A549 (cell line): Measurements from ENCODE around the gene SIK3. TPM values are rescaled to one million over a fixed set of nuclear protein-coding genes. Genes with fewer than 3 reads are reported as not detected.

Experiments
- ATAC-seq, 2 experiments: fragments of 200-7000 bp in 1 of 2; fragments of >200 bp in 1 of 2; cut with Nextera tagmentation in 1 of 2; cut with Tn5 transposase in 1 of 2; 3 replicates each; pipeline versions ENCODE4 v1.8.0 to v1.9.1; 2018 to 2020; ENCODE audit warnings: mild to moderate bottlenecking in 1 of 2, moderate library complexity in 1 of 2
- CTCF ChIA-PET: fragments of 300-600 bp; sonication (Branson Sonifier 250); formaldehyde crosslinking; extraction: SDS; loops from one replicate; lab custom pipeline; 2021; ENCODE audit warnings: antibody characterized with exemption, inconsistent platforms; lab: Yijun Ruan, JAX
- POLR2A ChIA-PET: fragments of 350-600 bp; formaldehyde crosslinking; extraction: SDS; loops from one replicate; lab custom pipeline; 2021; ENCODE audit warnings: antibody characterized with exemption, inconsistent platforms; lab: Yijun Ruan, JAX
- DNase-seq, 2 experiments: peaks; one replicate each; pipeline versions ENCODE4 v3.0.0 to v3.0.0-alpha.2; 2011 to 2016; ENCODE audit warnings: low read depth in 1 of 2, low spot score in 1 of 2
- FAIRE-seq: peaks from 2 replicates; lab custom pipeline; 2011; peaks lifted over from hg19 to GRCh38; lab: Jason Lieb, UNC
- H3K27ac ChIP-seq, 2 experiments: fragments of >200 bp; sonication (Bioruptor Twin); formaldehyde crosslinking; 3 replicates each; pipeline ENCODE4 v1.5.1; 2016 to 2017
- H3K4me1 ChIP-seq: fragments of >200 bp; sonication (Bioruptor Twin); formaldehyde crosslinking; 3 replicates; pipeline ENCODE4 v1.6.1; 2016
- H3K4me2 ChIP-seq: fragments of >200 bp; sonication (Bioruptor Twin); formaldehyde crosslinking; 3 replicates; pipeline ENCODE4 v1.6.1; 2016
- H3K4me3 ChIP-seq: fragments of >200 bp; sonication (Bioruptor Twin); formaldehyde crosslinking; 3 replicates; pipeline ENCODE4 v1.5.1; 2016
- H3K9me3 ChIP-seq: fragments of >200 bp; sonication (Bioruptor Twin); formaldehyde crosslinking; 3 replicates; pipeline ENCODE4 v1.6.1; 2016
- BHLHE40 ChIP-seq: IDR thresholded peaks from 2 replicates; pipeline ENCODE4 v1.6.1; 2012; ENCODE audit warnings: low read depth, low read length, inconsistent platforms
- CBX2 ChIP-seq: fragments of 200-600 bp; sonication (generic); IDR thresholded peaks from 2 replicates; pipeline ENCODE4 v1.6.1; 2016; ENCODE audit warnings: low read depth, mild to moderate bottlenecking, borderline replicate concordance
- CHD2 ChIP-seq: fragments of 150-350 bp; IDR thresholded peaks from 2 replicates; pipeline ENCODE4 v1.6.1; 2014; ENCODE audit warnings: low read length; ENCODE audit not compliant: partially characterized antibody
- EHF ChIP-seq: fragments of 250-450 bp; sonication (Bioruptor Pico); IDR thresholded peaks from 2 replicates; pipeline ENCODE4 v1.5.0; 2020; ENCODE audit warnings: mild to moderate bottlenecking
- EHMT2 ChIP-seq: fragments of 200-600 bp; sonication (generic); IDR thresholded peaks from 2 replicates; pipeline ENCODE4 v1.6.1; 2016; ENCODE audit warnings: antibody characterized with exemption, low read depth, mild to moderate bottlenecking, moderate library complexity
- ELK1 ChIP-seq: fragments of 150-350 bp; IDR thresholded peaks from 2 replicates; pipeline ENCODE4 v1.6.1; 2014; ENCODE audit warnings: low read depth, mild to moderate bottlenecking, low read length
- HES2 ChIP-seq: fragments of >200 bp; sonication (Bioruptor Twin); formaldehyde crosslinking; IDR thresholded peaks from 2 replicates; pipeline ENCODE4 v1.6.1; 2016
- HEYL ChIP-seq: fragments of 250-450 bp; sonication (Bioruptor Pico); IDR thresholded peaks from 2 replicates; pipeline ENCODE4 v1.8.0; 2021; ENCODE audit warnings: mild to moderate bottlenecking, moderate library complexity
- HOXA7 ChIP-seq: fragments of 250-450 bp; sonication (Bioruptor Pico); IDR thresholded peaks from 2 replicates; pipeline ENCODE4 v1.5.0; 2020; ENCODE audit warnings: mild to moderate bottlenecking, moderate library complexity
- KDM5A ChIP-seq: fragments of 200-600 bp; sonication (generic); IDR thresholded peaks from 2 replicates; pipeline ENCODE4 v1.6.1; 2016; ENCODE audit warnings: antibody characterized with exemption, mild to moderate bottlenecking
- MAFK ChIP-seq: fragments of 450-650 bp; IDR thresholded peaks from 2 replicates; pipeline ENCODE4 v1.6.1; 2014; ENCODE audit not compliant: partially characterized antibody
- NPAS2 ChIP-seq: fragments of 250-450 bp; sonication (Bioruptor Pico); IDR thresholded peaks from 2 replicates; pipeline ENCODE4 v1.8.0; 2022; ENCODE audit warnings: mild to moderate bottlenecking, moderate library complexity, borderline replicate concordance
- PBX3 ChIP-seq: IDR thresholded peaks from 2 replicates; pipeline ENCODE4 v1.6.1; 2012
- PHF8 ChIP-seq: fragments of 200-600 bp; sonication (generic); IDR thresholded peaks from 2 replicates; pipeline ENCODE4 v1.6.1; 2016; ENCODE audit warnings: low read depth, mild to moderate bottlenecking, antibody characterized with exemption, moderate library complexity, borderline replicate concordance
- POLR2A ChIP-seq: IDR thresholded peaks from 2 replicates; pipeline ENCODE4 v1.6.1; 2012; ENCODE audit warnings: mild to moderate bottlenecking, low read length
- RARB ChIP-seq: fragments of 250-450 bp; sonication (Bioruptor Pico); IDR thresholded peaks from 2 replicates; pipeline ENCODE4 v1.8.0; 2021; ENCODE audit warnings: mild to moderate bottlenecking, moderate library complexity
- RCOR1 ChIP-seq: fragments of 150-350 bp; IDR thresholded peaks from 2 replicates; pipeline ENCODE4 v1.6.1; 2014; ENCODE audit warnings: antibody characterized with exemption, low read length, low read depth
- REST ChIP-seq: fragments of 200-600 bp; sonication (generic); IDR thresholded peaks from 2 replicates; pipeline ENCODE4 v1.6.1; 2016; ENCODE audit warnings: antibody characterized with exemption, mild to moderate bottlenecking, moderate library complexity
- RFX5 ChIP-seq: fragments of 450-650 bp; IDR thresholded peaks from 2 replicates; pipeline ENCODE4 v1.7.1; 2014; ENCODE audit warnings: antibody characterized with exemption, mild to moderate bottlenecking, moderate library complexity
- TFCP2L1 ChIP-seq: fragments of 250-450 bp; sonication (Bioruptor Pico); IDR thresholded peaks from 2 replicates; pipeline ENCODE4 v1.5.0; 2021; ENCODE audit warnings: mild to moderate bottlenecking
- TP53 ChIP-seq: fragments of 250-450 bp; sonication (Bioruptor Pico); IDR thresholded peaks from 2 replicates; pipeline ENCODE4 v1.5.0; 2021; ENCODE audit warnings: mild to moderate bottlenecking, moderate library complexity
- ZSCAN20 ChIP-seq: fragments of 250-450 bp; sonication (Bioruptor Pico); IDR thresholded peaks from 2 replicates; pipeline ENCODE4 v1.8.0; 2022; ENCODE audit warnings: mild to moderate bottlenecking, moderate library complexity
- WGBS: methylation state at CpG from one replicate; pipeline ENCODE4 v1.1.6; 2017; ENCODE audit errors: missing lambda C conversion rate; 5-methylcytosine and 5-hydroxymethylcytosine counted together
- polyA plus RNA-seq, 4 experiments: library from polyadenylated mRNA; depleted of rRNA in 3 of 4; stranded (reverse); fragments of >200 nt; fragmentation: RNase III in 1 of 4; extraction: RNeasy Plus Mini Kit Qiagen cat#74134 plus additional on column Dnase treatment in 1 of 4; gene quantifications; 2 replicates in 3 of 4; 3 replicates in 1 of 4; pipeline ENCODE4 v1.2.3, GENCODE V29; 2011 to 2017
- TF ChIP-seq, protein P1 (sequence below): fragments of 250-450 bp; sonication (Bioruptor Pico); IDR thresholded peaks from 2 replicates; pipeline ENCODE4 v1.5.0; 2020; ENCODE audit warnings: low read depth, mild to moderate bottlenecking, moderate library complexity
- TF ChIP-seq, protein P2 (sequence below): fragments of >200 bp; sonication (Bioruptor Twin); formaldehyde crosslinking; IDR thresholded peaks from 3 replicates; pipeline ENCODE4 v1.5.1; 2016

Gene SIK3
- polyA plus RNA-seq, 2 of the 4 experiments (the other 2 are of a cell fraction), result 8.2 to 9.0 TPM

- Histone ChIP-seq H3K4me1 (no peaks in the 10 kb centered on the region), H3K4me3 (no peak overlapping the region), H3K9me3 (no peaks in the 10 kb centered on the region), H3K27ac (no peak overlapping the region), H3K4me2 (no peak overlapping the region)
- TF ChIP-seq HES2 (no peak), HOXA7 (CRISPR knock-in tag) (no peak), CBX2 (no peak), MAFK (no peak), TFCP2L1 (CRISPR knock-in tag) (no peak), ELK1 (no peak), PBX3 (no peak), POLR2A (no peak), EHMT2 (no peak), TP53 (CRISPR knock-in tag) (no peak), BHLHE40 (no peak), RFX5 (no peak), KDM5A (no peak), ZSCAN20 (no peak), REST (no peak)
- TF ChIP-seq, protein P1, sequence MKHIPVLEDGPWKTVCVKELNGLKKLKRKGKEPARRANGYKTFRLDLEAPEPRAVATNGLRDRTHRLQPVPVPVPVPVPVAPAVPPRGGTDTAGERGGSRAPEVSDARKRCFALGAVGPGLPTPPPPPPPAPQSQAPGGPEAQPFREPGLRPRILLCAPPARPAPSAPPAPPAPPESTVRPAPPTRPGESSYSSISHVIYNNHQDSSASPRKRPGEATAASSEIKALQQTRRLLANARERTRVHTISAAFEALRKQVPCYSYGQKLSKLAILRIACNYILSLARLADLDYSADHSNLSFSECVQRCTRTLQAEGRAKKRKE (CRISPR knock-in tag), result no peak
- no peak for ATAC-seq
- ChIA-PET POLR2A (no interaction called here), CTCF (interaction anchor here (0.6 to 1.9 kb wide), 5 partner anchors 13 to 307 kb away, joined by 3 to 9 read pairs (median 4); no protein-coding TSS in a partner anchor)
- no peak for FAIRE-seq
- DNase-seq, result no peak
- 90% methylated on average over 6 of the region's 6 CpGs for WGBS
Measured at GRCh38 chr11:116866804-116867455, 231.3 kb downstream of the SIK3 start.

DNA sequence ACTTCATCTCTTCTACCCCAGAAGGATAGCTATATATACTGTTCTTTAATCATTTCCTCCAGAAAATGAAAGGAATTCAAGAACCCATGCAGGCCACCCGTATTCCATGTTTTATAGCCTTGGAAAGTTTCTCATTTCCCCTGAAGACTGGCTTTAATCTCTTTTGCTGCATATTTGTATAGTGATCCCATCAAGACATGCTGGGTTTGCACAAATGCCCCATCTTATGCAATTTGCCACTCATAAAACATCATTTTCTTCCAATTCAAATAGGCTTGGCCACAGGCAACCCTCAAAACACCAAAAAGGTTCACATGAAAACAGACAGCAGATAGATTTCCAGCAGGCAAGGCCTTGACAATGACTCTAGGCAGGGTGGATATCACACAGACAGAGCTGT, 232.5 kb downstream of the SIK3 start:
- H3K4me2 ChIP-seq, result no peak overlapping the region
- ChIA-PET POLR2A (interaction anchor here (0.9 kb wide), 1 partner anchor 30 kb away, joined by 3 read pairs; no protein-coding TSS in a partner anchor), CTCF (interaction anchor here (1.2 to 1.6 kb wide), 2 partner anchors 11 to 241 kb away, joined by 4 to 9 read pairs; no protein-coding TSS in a partner anchor)
- no peak for ATAC-seq
- H3K4me1 ChIP-seq, result no peaks in the 10 kb centered on the region
- no peak for DNase-seq
- no peak overlapping the region for H3K4me3 ChIP-seq
- no peaks in the 10 kb centered on the region for H3K9me3 ChIP-seq
- FAIRE-seq, result no peak
- H3K27ac ChIP-seq, result no peak overlapping the region
- WGBS, result 89% methylated on average over 1 of the region's 1 CpG
- no peak for TF ChIP-seq CHD2
- TF ChIP-seq RCOR1, result no peak
- TF ChIP-seq PBX3, result no peak
- TF ChIP-seq CBX2, result no peak
- TF ChIP-seq RARB (CRISPR knock-in tag), result no peak
- TF ChIP-seq EHF (CRISPR knock-in tag), result no peak
- TF ChIP-seq POLR2A, result no peak
- TF ChIP-seq PHF8, result no peak
- no peak for TF ChIP-seq NPAS2 (CRISPR knock-in tag)
- TF ChIP-seq, protein P2, sequence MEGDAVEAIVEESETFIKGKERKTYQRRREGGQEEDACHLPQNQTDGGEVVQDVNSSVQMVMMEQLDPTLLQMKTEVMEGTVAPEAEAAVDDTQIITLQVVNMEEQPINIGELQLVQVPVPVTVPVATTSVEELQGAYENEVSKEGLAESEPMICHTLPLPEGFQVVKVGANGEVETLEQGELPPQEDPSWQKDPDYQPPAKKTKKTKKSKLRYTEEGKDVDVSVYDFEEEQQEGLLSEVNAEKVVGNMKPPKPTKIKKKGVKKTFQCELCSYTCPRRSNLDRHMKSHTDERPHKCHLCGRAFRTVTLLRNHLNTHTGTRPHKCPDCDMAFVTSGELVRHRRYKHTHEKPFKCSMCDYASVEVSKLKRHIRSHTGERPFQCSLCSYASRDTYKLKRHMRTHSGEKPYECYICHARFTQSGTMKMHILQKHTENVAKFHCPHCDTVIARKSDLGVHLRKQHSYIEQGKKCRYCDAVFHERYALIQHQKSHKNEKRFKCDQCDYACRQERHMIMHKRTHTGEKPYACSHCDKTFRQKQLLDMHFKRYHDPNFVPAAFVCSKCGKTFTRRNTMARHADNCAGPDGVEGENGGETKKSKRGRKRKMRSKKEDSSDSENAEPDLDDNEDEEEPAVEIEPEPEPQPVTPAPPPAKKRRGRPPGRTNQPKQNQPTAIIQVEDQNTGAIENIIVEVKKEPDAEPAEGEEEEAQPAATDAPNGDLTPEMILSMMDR, result no peak
- no peak for TF ChIP-seq TP53 (CRISPR knock-in tag)
- no peak for TF ChIP-seq HEYL
